NAMALWA (cell line): ENCODE measurements around the gene NBPF4.
"Not testable (repeated sequence)": the region's sequence is repeated elsewhere in the genome, so short reads cannot be mapped to it uniquely, and the experiment has no call there.

ENCODE experiments used
- DNase-seq: peaks from one replicate; pipeline ENCODE4 v3.0.0-alpha.2; 2015; ENCODE audit warnings: low spot score

The NBPF4 gene

DNA sequence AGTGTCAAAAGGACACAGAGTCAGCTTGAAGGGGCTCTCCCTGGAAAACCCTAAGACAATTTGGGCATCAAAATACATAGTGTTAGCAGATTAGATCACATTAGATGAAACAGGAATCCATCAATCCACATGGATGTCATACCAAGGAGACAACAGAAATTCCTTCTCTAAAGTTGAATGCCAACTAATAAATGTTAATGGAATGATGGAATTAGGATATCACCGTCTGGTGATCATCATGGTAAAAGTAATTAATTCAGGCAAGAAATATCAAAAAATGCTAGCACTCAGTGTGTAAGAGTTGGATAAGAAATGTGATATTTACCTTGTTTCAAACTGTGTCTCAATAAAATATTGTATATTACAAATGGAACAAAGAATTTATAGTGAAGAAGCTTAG, 32.9 kb downstream of the NBPF4 start:
- DNase-seq = no peak

DNA sequence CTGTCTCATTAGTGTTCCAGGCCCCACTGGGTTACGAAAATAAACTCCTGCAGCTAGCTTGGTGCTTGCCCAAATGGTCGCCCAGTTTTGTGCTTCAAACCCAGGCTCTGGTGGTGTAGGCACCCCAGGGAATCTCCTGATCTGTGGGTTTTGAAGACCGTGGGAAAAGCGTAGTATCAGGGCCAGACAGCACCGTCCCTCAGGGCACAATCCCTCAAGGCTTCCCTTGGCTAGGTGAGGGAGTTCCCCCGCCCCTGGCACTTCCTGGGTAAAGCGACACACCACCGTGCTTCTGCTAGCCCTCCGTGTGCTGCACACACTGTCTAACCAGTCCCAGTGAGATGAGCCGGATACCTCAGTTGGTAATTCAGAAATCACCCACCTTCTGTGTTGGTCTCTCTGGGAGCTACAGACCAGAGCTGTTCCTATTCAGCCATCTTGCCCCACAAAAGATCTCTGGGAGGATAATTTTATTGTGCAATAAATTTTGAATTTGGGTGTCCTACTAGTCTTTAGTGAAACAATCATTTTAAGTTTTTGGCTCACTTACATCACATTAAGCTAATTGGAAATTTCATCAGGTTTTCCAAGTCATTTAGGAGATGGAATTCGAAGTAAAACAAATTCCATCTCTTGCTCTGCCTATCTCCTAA, 34.3 kb downstream of the NBPF4 start:
- DNase-seq = no peak

DNA sequence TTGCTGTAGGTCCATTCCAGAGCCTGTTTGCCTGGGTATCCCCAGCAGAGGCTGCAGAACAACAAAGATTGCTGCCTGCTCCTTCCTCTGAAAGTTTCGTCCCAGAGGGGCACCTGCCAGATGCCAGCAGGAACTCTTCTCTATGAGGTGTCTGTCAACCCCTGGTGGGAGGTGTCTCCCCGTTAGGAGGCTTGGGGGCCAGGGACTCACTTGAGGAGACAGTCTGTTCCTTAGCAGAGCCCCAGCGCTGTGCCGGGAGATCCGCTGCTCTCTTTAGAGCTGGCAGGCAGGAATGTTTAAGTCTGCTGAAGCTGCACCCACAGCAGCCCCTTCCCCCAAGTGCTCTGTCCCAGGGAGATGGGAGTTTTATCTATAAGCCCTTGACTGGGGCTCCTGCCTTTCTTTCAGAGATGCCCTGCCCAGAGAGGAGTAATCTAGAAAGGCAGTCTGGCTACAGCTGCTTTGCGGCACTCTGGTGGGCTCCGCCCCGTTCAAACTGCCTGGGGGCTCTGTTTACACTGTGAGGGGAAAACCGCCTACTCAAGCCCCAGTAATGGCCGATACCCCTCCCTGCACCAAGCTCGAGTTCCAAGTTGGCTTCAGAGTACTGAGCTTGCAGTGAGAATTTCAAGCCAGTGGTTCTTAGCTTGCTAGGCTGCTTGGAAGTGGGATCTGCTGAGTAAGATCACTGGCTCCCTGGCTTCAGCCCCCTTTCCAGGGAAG, 35.0 kb downstream of the NBPF4 start:
- DNase-seq = no peak

DNA sequence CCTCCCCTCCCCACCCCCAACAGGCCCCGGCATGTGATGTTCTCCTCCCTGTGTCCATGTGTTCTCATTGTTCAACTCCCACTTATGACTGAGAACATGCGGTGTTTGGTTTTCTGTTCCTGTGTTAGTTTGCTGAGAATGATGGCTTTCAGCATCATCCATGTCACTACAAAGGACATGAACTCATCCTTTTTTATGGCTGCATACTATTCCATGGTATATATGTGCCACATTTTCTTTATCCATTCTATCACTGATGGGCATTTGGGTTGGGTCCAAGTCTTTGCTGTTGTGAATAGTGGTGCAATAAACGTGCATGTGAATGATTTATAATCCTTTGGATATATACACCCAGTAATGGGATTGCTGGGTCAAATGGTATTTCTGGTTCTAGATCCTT, 40.3 kb downstream of the NBPF4 start:
- not testable (repeated sequence) for DNase-seq

DNA sequence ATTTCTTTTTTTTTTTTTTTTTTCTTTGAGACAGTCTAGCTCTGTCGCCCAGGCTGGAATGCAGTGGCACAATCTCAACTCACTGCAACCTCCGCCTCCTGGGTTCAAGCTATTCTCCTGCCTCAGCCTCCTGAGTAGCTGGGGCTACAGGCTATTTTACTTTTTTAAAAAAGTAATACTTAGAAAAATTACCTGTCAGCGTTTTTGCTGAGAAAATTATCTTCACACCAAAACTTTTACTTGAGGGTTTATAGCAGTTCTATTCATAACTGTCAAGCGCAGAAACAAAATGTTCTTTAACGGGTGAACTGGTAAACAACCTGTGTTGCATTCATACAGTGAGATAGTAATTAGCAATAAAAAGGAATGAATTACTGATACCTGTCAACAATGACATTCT, 42.2 kb downstream of the NBPF4 start:
- DNase-seq = no peak

DNA sequence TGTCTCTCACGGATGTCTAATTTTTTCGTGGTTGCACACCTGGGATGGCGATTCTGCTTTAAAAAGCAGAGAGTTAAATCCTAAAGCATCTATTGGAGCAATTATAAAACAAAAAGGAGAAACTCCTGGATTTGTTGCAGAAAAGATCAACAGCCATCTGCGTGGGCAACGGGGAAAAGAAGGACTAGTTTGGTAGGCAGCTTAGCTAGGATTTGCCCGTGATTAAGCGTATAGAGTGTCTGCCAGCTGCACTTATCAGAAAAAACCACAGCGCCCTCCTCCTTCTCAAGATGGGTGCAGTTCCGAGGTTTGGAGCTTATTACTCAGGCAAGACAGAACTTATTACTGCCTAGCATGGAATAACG, 43.2 kb downstream of the NBPF4 start:
- DNase-seq = peak; percentile 7

DNA sequence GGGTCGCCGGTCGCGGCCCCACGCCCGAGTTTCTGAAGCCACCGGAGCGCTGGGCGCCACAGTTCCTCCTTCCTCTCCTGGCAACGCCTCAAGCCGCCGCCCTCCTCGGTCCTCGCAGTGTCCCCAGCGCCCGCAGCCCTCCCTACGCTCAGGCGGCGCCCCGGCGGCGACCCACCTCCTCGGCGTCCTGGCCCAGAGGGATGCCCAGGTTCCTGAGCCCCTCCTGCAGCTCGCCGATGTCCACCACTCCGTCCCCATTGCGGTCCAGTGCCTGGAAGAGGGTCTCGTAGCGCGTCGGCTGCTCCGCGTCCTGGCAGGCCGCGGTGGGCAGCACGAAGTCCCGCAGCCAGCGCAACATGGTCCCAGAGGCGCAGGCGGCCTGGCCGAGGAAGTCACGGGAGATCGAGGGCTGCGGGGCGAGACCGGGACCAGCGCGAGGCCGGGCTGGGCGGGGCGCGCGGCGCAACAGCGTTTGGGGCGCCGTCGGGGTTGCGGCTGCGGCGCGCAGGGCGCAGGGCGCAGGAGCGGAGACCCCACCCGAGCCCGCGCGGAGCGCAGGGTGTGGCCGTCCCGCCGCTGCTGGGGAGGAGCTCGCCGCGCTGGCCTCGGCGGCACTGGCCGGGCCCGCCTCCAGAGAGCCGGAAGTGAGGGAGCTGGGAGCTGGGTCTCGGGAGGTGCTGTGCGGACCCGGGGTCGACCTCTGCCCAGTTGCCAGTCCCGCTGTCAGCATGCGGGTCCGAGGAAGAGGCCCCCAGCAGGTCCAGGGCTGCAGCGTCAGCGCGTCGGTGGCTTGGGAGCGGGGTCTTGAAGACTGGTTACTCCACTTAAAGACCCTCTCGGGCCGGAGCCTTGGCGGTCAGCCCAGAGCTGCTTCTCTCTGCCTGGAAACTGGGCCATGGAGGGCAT, 43.8 kb downstream of the NBPF4 start, which contains the start of gene SLC25A24:
Gene SLC25A24, minus strand, starts transcription at position 563 of the 906 bp plus-strand sequence. Its CDS starts 205 bp downstream, at position 358.
- no peak for DNase-seq

DNA sequence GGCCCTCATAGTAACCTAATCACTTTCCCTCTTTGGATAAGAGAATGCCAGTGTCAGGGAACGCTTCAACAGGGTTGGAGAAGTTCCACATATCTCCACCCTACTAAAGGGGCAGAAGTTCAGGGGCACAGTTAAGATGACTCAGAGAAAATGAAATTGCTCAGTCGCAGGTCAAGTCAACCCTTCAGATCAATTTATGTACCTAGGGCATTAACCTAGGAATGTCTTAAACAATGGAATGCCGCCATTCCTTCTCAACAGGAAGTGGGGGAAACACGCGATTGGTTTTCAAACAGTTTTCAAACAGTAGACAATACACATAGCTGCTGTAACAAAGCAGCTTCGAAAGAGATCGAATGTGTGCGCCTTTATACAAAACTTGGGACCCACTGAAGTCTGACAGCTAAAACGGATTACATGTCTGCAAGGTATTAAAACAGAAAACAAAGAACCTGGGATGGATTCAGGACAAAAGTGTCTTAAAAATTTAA, 44.6 kb downstream of the NBPF4 start:
- DNase-seq = no peak

DNA sequence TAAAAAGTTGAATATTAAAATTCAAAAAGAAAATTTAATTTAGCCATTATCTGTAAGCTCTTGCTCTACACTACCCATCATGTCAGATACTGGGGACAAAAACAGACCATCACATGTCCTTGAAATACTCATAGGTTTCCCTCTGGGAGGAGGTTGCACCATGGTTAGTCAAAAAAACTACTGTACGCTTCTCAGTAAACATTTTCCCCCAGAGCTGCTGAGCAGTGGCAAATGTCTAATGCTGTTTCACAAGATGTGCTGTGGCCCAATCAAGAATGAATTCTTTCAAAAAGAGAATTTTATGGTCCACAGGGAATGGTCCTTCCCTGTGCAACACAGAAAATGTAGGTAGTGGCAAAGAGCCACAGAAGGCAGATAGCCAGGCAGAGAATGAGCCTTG, 49.8 kb downstream of the NBPF4 start:
- no peak for DNase-seq

DNA sequence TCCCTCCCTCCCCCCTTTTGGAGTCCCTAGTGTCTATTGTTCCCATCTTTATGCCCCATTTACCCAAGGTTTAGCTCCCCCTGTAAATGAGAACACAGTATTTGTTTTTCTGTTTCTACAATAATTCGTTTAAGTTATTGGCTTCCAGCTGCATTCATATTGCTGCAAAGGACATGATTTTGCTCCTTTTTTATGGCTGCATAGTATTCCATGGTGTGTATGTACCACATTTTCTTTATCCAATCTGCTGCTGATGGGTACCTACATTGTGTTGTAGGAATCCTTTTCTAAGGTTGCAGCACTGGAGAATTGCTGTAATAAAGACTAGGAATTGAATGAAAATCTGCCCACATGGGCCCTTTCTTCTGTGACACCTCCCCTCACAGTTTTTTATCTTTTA, 50.5 kb downstream of the NBPF4 start:
- DNase-seq = no peak

DNA sequence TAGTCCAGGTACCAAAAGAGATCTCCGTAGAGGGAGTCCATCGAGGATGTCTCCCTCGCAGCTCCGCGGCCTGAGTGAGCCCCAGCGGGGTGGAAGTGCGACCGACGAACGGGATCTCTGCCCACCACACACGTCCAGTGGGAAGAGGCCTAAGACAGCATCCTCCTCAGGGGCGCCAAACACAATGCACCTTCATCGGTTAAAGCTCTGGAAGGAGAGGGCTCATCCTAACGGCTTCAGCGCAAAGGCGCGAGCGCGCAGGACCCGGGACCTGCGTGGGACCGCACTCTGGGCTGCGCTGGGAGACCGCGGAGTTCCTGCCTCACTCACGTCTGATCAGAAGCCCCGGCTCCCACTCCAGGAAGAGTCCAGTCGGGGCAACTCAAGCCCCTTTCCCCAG, 51.3 kb downstream of the NBPF4 start:
- DNase-seq = no peak

DNA sequence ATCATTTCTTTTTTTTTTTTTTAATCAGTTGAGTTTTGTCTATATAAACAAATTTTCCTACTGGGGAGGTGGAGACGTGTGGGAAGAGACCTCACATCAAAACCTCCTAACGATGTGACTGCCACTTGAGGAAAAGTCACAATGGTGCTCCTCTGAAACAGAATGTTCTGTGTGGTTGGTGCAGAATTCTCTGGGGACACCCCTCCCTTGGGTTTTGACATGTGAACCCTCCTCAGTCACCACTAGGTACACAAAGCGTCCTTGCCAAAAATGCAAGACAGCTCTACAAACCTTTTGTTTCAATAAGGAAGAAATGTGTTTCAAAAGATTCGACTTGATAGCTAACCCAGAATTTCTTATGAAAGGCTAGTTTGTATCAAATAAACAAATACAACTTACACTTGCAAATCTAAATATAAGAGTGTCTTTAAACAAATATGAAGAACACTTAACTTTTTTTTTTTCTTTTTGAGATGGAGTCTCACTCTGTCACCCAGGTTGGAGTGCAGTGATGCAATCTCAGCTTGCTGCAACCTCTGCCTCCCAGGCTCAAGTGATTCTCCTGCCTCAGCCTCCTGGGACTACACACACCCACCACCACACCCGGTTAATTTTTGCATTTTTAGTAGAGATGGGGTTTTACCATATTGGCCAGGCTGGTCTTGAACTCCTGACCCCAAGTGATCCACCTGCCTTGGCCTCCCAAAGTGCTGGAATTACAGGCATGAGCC, 53.0 kb downstream of the NBPF4 start:
- DNase-seq = peak; percentile 14

DNA sequence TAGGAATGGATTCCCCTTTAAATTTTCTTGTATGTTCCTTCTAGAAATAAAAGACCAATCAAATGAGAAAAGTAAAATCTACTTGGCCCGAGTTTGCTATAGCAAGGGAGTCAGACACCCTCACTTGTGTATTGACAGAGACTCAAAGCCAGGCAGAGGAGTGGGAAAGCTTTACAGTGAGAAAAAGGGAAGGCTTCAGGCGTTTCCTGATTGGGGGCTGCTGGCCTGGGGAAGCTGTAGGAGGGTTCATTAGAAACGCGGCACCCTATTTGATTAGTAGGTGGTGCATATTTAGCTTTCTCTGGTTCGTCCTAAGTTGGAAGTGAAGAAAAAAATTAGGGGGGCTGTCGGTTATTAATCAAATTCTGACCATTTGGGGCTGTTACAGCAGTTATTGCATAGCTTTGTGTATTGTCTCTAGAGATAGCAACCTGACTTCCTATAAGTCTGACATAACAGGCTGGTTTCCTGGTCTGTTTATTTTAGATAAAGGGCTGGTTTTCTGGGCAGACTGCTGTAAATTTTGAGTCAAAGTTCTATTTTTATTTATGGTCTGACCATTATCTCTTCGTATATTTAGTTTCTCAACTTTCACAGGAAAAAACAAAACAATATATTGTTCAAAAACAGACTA, 53.8 kb downstream of the NBPF4 start:
- no peak for DNase-seq

DNA sequence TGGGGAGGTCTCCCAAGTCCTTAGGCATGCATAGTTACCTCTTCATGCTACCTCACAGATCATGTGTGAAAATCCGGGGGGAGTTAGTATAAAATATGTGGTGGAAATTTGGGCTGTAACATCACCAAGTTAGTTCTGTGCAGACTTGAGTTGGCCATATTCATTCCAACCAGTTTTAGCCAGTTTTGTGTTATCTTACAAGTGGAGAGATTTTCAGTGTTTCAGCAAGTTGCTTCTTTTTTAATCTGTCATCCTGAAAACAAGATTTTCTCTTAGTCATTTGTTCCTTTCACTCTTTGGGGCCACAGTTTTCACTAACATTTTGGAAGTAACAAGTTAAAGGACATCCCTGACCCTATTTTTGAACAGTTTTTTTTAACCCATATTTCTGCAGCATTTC, 55.1 kb downstream of the NBPF4 start:
- no peak for DNase-seq

DNA sequence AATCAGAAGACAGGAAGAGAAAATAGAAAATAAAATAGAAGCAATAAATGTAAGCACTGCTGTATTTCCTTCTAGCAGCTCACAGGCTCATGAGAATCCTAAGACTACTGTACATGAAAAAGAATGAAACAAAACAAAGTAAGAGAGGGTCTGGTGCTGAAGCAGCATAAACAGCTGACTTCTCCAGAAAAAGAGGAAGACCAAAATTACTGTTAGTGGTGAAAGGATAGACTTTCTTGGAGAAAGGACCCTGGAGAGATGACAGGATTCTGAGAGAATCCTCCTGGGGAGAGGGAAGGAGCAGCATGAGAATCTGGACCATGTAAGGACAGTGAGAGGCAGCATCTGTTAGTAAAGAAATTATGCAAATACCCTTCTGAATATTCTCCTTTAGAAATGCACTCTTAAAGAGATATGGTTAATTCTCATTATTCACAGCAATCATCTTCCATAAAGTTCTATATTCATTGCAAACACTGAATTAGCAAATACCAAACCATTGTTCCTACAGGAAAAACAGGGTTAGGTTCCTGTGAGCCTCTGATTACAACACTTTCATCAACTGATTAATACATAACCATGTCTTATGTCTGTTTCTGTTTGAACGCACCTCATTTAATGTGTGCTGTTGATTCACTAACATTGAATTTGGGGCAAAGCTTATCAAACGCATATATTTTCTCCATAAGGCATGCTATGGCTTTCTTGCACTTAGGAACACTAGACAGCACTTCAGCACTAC, 60.7 kb downstream of the NBPF4 start:
- no peak for DNase-seq

DNA sequence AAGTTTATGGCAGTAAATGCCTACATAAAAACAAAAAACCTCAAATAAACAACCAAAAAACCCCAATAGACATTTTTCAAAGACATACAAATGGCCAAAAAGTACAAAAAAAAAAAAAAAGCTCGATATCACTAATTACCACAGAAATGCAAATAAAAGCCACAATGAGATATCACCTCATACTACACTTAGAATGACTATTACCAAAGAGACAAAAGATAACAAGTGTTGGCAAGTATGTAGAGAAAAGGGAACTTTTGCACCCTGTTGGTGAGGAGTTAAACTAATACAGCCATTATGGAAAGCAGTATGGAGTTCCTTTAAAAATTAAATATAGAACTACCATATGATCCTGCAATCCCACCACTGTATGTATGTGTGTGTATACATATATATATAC, 64.9 kb downstream of the NBPF4 start:
- DNase-seq = no peak
